Measurements from ENCODE around the gene ATP8A2.
"Not testable (repeated sequence)": the region's sequence is repeated elsewhere in the genome, so short reads cannot be mapped to it uniquely, and the experiment has no call there.

The ATP8A2 gene

DNA sequence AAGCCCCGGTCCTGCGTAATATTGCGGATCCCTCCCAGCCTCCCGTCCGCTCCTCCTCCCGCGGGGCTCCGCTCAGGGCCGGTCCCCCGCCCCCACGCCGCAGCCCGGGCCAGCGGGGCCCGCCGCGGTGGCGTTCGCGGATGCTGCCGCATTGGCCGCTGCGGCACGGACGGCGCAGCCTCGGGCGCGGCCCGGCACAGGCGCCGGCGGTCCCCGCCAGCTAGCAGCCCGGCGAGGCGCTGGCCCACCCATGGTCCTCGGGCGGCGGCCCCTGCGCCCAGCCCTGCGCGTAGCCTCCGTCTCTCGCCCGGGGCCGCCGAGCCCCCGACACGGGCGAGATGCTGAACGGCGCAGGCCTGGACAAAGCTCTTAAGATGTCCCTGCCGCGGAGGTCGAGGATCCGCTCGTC, at the start of gene ATP8A2:
TSS of gene ATP8A2 (plus strand) at position 100 of the 409 bp plus-strand sequence. CDS start at position 339, 239 bp downstream.
- no peak for DNase-seq (ENCODE audit: low read depth in 2 of 2)

DNA sequence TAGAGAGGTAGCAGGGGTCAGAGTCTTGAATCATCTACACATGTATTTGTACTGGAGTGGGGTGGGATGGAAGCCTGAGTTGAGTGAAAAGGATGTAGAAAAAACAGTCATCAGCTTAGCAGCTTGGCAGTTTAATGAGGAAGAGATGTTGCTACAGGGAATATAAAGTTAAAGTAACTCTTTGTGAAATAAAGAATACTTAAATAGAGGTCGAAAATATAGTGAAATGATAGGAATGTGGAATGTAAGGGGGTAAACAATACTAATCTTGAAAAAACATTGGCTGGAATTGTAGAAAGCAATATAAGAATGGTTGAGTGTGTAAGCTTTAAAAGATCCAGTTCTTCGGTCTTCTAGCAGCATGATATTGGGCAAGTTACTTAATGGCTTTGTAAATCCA, 47.7 kb upstream of the ATP8A2 start:
- DNase-seq (ENCODE audit: low read depth in 2 of 2): no peak

DNA sequence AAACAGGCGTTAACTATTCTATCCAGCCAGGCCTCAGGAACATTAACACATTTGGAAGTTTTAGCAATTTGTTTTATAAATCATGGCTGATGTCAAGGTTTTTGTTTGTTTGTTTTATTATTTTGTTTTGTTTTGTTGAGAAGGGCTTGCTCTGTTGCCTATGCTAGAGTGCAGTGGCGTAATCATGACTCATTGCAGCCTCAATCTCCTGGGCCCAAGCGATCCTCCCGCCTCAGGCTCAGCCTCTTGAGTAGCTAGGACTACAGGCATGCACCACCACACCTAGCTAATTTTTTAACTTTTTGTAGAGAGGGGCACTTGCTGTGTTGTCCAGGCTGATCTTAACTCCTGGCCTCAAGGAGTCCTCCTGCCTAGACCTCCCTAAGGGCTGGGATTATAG, 42.1 kb upstream of the ATP8A2 start:
- no peak for DNase-seq (ENCODE audit: low read depth in 2 of 2)

DNA sequence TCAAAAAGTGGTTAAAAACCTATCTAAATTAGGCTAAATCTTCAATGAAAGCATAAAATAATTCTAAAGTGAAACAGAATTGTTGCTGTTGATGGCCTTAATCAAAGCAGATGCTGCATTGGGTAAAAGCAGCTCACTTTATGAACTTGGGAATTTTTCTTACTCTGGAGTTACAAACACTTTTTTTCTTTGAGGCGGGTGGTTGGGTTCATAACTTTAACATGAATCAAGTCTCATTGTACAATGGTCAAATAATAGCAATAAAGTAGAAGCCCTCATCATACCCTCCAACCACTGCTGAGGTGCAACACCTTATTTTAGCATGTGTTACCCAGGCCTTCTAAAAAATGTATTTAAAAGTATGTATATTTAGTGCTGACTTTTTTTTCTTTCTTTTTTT, 41.2 kb upstream of the ATP8A2 start:
- DNase-seq (ENCODE audit: low read depth in 2 of 2): no peak

DNA sequence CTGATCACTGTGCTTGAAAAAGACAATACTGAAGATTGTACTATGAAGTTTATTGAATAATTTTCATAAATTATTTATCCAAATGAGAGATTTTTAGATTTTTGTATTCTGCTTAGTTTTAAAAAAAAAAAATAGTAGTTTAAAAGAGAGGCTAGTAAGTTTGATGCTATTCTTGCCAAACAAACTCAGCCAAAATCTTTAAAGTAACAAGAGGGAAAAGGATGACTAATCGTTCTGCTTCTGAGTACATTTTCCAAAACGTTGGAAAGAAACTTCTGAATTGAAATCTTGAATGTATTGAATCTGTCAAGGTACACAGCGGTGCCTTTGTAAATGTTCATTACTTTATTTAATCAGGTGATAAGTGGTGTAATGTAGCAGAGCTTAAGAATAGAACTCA, 35.9 kb upstream of the ATP8A2 start:
- no peak for DNase-seq (ENCODE audit: low read depth in 2 of 2)

DNA sequence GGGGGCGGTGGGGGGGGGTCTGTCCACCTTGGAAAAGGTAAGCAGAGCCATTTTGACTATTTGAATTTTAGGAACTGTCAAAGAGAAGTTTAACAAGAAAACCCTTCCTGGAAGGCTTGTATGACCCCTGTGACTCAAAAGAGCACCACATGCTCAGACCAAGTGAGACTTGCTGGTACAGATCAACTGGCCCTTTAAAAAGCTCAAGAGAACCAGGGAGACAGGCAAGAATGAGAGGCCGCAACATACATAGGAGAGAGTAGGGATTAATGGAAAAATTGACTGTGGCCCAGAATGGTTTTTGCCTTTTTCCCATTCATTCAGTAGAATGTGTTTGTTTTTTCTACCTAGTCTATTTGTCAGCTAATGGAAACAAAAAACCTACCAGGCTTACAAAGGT, 26.2 kb upstream of the ATP8A2 start:
- no peak for DNase-seq (ENCODE audit: low read depth in 2 of 2)

DNA sequence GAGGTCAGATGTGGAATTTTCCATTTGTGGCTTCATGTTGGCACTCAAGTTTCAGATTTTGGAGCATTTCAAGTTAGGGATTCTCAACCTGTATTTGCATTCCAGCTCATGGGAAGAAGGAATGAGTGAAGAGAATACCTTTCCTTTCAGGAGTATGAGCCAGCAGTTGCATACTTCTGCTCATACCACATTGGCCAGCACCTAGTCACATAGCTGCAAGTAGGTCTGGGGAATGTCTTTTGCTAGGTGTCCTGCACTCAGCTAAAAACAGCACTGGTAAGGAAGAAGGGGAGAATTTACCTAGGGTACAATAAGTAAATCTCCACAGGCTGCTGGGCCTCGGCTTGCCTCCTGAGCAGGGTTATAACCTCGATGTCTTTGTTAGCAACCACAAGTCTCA, 24.6 kb upstream of the ATP8A2 start:
- no peak for DNase-seq (ENCODE audit: low read depth in 2 of 2)

DNA sequence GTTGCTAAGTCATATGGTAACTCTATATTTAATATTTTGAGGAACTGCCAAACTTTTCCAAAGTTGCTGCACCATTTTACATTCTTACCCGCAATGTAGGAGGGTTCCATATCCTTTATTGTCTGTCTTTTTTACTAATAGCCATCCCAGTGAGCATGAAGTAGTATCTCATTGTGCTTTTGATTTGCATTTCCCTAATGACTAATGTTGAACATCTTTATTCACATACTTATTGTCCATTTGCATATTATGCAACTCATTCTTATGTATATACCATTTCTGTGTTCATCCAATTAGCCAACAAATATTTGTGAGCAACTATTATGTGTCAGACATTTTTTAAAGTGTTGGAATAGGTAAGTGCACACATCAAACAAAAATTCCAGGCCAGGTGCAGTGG, 20.4 kb upstream of the ATP8A2 start:
- no peak for DNase-seq (ENCODE audit: low read depth in 2 of 2)

DNA sequence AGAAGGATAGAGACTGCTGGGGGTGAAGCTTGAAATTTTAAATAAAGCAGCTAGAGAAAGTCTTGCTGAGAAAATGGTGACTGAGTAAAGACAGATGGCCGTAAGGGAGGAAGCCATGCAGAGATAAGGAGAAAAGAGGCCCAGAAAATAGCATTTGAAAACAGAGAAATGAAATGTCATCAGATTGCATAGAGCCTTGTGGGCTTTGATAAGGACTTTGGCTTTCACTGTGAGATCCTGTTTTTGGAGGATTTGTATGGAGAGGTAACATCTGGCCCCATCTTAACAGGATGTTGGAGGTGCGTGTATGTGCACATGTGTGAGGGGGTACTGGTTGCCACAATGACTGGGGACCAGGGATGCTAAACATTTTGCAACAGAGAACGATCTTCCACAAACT, 19.5 kb upstream of the ATP8A2 start:
- DNase-seq (ENCODE audit: low read depth in 2 of 2): no peak

DNA sequence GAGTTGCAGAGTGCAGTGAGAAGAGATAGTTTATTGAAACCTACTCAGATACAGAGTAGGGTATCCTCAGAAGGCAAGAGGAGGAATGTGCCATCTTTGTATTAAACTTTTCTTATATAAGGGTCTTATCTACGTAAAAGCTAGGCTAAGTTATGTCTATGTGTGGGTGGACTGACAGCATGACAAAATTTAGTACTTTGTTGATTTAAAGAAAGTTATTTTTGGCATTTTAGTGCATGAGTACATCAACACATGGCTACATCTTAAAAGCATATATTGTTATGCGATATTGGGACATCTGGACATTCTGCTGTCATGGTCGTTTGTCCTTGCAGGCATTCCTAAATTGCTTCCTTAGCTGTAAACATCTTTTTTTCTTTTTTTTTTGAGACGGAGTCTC, 19.0 kb upstream of the ATP8A2 start:
- DNase-seq (ENCODE audit: low read depth in 2 of 2): no peak

DNA sequence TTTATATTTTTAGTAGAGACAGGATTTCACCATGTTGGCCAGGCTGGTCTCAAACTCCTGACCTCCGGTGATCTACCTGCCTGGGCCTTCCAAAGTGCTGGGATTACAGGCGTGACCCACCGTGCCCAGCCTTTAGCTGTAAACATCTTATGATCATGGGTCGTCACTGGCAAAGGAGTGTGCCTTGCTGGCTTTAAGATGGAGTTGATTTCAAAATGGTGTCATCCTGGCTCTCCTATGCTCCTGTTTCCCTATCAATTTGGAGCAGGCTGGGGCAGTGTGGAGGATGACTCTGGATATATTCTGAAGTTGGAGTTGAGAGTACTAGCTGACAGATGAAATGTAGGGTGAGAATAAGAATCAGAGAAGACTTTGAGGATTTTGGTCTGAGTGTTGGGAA, 18.4 kb upstream of the ATP8A2 start:
- DNase-seq (ENCODE audit: low read depth in 2 of 2): no peak

DNA sequence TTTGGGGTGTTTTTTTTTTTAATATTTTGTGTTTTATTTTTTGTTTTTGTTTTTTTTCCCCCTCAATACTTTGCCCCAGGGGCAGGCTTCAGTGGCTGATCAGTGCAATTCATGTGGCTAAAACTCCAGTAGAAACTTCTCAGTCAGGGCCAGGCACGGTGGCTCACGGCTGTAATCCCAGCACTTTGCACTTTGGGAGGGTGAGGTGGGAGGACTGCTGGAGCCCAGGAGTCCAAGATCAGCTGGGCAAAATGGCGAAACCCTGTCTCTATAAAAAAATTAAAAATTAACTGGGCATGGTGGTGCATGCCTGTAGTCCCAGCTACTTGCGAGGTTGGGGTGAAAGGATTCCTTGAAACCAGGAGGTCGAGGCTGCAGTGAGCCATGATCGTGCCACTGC, 17.4 kb upstream of the ATP8A2 start:
- DNase-seq (ENCODE audit: low read depth in 2 of 2): no peak

DNA sequence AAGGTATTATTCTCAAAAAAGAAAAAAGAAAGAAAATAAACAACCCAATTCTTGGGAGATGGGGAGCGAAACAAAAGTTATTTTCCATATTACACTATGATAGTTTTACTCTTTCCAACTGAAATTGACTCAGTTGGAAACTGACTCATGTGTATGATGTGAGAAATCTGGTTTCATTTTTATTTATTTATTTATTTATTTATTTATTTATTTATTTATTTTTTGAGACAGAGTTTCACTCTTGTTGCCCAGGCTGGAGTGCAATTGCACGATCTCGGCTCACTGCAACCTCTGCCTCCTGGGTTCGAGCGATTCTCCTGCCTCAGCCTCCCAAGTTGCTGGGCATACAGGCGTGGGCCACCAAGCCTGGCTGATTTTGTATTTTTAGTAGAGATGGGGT, 11.3 kb upstream of the ATP8A2 start:
- DNase-seq (ENCODE audit: low read depth in 2 of 2): not testable (repeated sequence)

DNA sequence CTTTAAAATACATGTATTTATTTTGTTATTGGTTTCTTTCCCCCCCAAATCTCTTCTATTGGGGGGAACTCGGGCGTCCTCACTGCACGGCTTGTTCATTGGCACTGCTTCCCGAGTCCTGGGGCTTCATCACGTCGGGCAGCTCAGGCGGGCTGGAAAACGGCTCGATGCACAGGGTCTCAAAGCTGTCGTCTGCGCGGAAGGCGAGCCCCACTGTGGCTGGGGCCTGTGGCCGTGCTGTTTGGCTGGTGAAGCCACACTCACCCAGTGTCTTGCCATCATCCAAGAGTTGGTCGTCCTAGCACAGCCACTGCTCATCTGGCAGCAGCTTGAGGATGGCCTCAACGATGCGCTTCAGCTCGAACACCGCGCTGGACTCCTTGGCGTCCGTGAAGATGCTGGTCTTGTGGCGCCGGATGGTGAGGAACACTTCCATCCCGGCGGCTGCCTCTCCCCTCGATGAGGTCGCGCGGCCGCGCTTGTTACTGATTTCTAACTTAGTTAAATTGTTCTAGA, 6.0 kb upstream of the ATP8A2 start:
- DNase-seq (ENCODE audit: low read depth in 2 of 2): no peak

DNA sequence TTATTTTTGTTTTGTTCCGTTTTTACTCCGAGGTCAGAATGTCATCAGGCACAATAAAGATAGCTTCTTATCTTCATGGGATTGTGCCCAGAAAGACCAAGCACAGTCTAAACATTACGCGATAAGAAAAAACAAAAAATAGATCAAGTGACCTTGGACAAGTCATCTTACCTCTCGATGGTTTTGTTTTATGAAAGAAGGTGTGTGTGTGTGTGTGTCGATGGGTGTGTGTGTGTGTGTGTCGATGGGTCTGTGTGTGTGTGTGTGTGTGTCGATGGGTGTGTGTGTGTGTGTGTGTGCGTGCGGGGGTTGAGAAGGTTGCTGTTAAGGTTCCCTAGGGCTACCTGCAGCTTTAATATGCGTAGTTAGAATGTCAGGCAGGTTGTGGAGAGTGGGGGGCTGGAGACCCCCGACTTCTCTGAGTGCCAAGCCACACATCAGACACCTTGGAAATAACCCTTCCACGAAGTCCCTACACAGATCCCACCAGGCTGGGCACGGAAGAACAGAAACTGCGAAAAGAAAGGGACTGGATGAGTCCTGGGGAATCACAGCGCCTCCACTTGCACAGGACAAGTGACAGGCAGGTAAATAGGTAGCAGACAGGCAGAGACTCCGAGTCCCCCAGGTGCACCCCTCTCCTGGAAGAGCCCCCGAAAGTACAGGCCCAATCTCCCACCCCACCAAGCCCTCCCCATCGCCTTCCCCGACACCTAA, 458 bp upstream of the ATP8A2 start:
- no peak for DNase-seq (ENCODE audit: low read depth in 2 of 2)

DNA sequence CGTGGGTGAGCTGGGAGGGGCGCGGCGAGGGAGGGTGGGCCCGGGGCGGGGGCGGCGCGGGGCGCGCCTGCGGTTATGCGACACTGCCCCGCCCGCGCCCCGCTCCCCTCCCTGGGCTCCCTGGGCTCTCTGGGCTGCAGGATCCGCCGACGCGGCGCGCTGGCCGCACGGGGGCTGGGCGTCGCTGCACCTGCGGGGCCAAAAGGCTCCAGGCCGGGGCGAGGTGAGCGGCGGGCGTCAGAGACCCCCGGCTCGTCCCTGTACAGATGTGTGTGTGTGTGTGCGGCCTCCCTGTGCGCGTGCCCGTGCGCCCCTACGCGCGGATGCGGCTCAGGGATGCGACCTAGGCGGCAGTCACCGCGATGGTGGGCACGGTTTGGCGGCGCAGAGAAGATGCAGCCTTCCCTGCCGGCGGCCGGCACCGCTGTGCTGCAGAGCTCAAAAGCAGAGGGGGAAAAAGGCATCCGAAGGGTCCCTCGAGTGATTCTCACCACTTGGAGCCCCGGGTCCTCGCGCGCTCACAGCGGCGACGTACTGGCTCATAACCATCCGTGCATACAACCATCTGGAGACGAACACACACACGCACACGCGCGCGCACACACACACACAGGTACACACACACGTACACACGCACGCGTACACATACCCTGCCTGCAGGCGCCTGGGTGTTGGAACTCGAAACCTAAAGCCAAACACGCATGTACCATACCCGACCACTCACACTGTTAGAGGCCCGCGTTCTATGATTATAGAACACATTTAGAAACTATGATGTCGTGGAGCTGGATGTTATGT, 709 bp downstream of the ATP8A2 start:
- DNase-seq (ENCODE audit: low read depth in 2 of 2): no peak

DNA sequence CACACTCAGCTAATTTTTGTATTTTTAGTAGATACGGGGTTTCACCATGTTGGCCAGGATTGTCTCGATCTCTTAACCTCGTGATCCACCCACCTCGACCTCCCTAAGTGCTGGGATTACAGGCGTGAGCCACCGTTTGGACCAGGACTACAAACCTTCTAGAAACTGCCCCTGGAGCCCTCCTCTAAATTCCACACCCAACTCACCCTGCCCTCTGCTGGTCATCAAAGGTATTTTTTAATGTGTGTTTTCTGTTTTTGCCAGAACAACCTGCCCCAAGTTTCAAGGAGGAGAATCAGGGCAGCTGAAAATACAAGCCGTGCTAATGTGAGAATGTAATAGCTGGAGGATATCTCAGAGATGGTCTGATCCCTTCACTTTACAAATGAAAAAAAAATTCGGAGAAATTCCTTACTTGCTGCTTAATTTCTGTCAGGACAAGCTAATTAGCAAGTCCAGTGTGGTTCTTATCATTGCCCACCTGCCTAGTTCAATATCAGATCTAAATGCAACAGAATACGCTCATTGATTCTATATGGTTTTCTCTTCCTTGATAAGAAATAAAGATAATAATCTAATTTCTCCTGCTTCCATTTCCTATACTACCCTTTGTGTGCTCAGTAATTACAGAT, 4.1 kb downstream of the ATP8A2 start:
- DNase-seq (ENCODE audit: low read depth in 2 of 2): no peak

DNA sequence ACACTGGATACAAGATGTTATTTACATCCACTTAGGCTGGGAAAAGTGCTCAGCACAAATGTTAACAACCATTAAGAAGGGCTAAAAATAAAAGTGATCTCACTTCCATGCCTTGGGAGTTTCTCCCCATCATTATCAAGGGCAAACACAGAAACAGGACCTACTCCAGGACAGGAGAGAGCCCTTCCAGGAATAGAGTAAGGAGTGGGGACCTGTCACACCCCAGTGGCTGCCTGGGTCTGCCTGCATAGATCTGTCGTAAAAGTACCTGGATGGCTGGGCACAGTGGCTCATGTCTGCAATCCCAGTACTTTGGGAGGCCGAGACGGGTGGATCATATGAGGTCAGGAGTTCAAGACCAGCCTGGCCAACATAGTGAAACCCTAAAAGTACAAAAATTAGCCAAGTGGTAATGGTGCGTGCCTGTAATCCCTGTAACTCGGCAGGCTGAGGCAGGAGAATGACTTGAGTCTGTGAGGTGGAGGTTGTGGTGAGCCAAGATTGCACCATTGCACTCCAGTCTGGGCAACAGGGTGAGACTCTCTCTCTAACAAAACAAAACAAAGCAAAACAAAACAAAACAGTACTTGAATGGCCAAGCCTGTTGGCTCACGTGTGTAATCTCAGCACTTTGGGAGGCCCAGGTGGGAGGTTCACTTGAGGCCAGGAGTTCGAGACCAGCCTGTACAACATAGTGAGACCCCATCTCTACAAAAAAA, 5.6 kb downstream of the ATP8A2 start:
- no peak for DNase-seq (ENCODE audit: low read depth in 2 of 2)

DNA sequence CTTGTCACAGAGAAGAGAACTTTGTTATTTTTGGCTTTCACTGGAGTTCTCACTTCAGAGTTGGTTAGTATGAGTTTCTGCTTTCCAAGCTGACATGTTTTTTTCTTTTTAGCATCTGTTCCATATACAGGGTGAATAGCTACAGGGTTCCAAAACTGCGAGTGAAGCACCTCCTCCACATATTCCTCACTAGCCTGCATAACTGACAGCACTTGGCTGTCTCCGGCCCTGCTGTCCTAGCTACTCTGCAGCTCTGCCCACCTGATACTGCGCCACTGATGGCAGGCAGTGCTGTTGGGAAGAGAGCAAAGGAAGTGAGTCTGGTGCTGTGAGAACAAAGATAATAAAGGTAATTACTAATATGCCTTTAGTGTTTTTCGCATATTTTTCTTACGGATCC, 6.8 kb downstream of the ATP8A2 start:
- no peak for DNase-seq (ENCODE audit: low read depth in 2 of 2)

DNA sequence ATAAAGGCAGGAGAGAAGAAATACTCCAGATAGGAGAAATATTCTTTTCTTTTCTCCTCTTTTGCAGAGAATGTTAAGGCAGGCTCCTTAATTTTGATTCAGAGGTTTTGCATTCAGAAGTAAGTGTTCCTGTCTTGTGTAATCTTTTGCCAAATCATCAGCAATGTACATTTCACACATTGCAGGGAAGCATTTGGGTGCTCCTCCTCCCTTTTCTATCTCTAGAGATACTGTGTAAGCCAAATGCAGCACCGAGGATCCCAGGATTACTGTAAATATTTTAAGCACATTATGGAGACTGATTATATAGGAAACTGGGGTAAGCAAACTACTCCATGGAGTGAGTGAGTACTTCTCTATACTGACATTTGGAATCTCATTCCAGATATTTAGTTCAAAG, 7.2 kb downstream of the ATP8A2 start:
- DNase-seq (ENCODE audit: low read depth in 2 of 2): no peak

DNA sequence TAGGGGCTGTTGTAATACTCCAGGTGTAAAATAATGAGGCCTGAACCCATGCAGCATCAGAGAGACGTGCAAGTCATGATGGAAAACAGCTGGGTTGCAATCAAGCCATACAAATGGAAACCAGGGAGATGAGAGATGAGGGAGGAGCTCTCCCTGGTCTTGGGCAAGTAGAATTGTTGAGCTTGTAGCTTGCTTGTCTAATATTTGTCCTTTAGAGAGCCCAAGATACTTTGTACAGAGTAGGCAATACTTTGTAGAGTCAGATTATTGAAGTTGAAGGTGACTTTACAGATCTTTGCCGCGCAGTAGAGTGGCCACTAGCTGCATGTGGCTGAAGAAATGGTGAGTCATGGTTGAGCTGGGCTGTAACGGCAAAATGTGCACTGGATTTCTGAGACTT, 8.3 kb downstream of the ATP8A2 start:
- DNase-seq (ENCODE audit: low read depth in 2 of 2): no peak

DNA sequence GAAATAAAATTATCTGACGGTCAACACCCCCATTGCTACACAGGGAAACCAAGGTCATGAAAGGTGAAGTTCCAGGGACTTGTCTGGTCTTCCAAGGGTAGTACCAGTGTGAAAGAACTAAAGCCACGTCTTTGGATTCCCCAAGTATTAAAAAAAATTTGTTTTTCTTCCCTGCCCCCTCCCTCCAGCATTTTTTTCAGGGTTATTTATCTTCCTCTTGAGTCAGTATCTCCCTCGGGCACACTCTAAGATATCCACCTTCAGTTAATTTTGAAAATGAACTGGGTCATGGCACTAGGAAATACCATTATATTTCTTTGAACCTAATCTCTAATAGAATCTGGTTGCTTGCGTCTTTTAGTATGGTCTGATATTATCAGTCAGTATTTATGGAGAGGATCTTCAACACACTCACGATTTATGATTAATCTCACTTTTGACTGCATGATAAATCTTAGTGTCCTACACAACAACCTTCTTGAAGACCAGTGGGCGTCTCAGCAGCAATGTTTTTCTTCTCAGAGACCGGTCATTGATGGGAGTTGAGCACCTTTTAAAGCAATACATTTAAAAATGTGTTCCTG, 9.1 kb downstream of the ATP8A2 start:
- DNase-seq (ENCODE audit: low read depth in 2 of 2): no peak
